Bronchial epithelial cell (primary cell): ENCODE results near the gene ZNF804B. TPM values are rescaled to one million over a fixed set of nuclear protein-coding genes. Genes with fewer than 3 reads are reported as not detected.
"Not testable (repeated sequence)": the region's sequence is repeated elsewhere in the genome, so short reads cannot be mapped to it uniquely, and the experiment has no call there.

Experiments used
- DNase-seq: peaks from one replicate; pipeline ENCODE4 v3.0.0-alpha.2; 2010; ENCODE audit warnings: low read depth
- FAIRE-seq: peaks from 2 replicates; lab custom pipeline; 2011; peaks lifted over from hg19 to GRCh38; lab: Jason Lieb, UNC
- H3K27me3 ChIP-seq: 2 replicates; pipeline ENCODE4 v1.5.1; 2011; ENCODE audit warnings: low read length; ENCODE audit not compliant: control insufficient read depth, insufficient read depth
- H3K36me3 ChIP-seq: 2 replicates; pipeline ENCODE4 v1.5.1; 2011; ENCODE audit warnings: low read length; ENCODE audit not compliant: control insufficient read depth, insufficient read depth
- H3K4me3 ChIP-seq: 2 replicates; pipeline ENCODE4 v1.5.1; 2011; ENCODE audit warnings: mild to moderate bottlenecking, low read depth, low read length, control low read depth
- total RNA-seq: library from RNA; depleted of rRNA; stranded (reverse); fragments of >200 nt; gene quantifications from 2 replicates; pipeline ENCODE4 v1.2.1, GENCODE V29; 2014
- TF ChIP-seq, protein P1 (sequence below): IDR thresholded peaks from 2 replicates; pipeline ENCODE4 v1.5.1; 2011; ENCODE audit warnings: mild to moderate bottlenecking, moderate library complexity, low read length, control low read depth, inconsistent platforms; ENCODE audit not compliant: insufficient read depth, severe bottlenecking

Gene ZNF804B
- total RNA-seq, 1 donor from 2014 or later, result not detected

DNA sequence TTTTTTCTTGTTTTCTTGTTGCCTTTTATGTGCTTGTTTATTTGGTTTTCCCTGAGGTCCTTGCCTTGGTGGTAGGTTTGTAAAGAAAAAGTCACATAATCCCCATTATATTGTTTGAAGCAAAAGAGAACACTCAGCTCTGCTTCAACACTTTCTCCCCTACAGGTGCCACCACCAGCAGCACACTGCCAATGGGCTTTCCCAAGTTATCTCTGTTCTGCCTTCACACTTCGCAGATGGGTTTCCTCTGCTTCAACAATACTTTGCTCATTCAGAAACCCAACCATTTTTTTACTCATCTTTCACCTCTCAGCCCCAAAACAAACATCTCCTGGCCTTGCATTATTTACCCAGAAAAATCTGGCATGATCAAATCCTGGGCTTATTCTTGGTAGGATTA, 411.1 kb downstream of the ZNF804B start:
- DNase-seq (no peak), FAIRE-seq (no peak)
- H3K36me3 ChIP-seq, result no peaks in the 10 kb centered on the region
- H3K27me3 ChIP-seq, result no peaks in the 10 kb centered on the region
- TF ChIP-seq, protein P1, sequence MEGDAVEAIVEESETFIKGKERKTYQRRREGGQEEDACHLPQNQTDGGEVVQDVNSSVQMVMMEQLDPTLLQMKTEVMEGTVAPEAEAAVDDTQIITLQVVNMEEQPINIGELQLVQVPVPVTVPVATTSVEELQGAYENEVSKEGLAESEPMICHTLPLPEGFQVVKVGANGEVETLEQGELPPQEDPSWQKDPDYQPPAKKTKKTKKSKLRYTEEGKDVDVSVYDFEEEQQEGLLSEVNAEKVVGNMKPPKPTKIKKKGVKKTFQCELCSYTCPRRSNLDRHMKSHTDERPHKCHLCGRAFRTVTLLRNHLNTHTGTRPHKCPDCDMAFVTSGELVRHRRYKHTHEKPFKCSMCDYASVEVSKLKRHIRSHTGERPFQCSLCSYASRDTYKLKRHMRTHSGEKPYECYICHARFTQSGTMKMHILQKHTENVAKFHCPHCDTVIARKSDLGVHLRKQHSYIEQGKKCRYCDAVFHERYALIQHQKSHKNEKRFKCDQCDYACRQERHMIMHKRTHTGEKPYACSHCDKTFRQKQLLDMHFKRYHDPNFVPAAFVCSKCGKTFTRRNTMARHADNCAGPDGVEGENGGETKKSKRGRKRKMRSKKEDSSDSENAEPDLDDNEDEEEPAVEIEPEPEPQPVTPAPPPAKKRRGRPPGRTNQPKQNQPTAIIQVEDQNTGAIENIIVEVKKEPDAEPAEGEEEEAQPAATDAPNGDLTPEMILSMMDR, result no peak
- H3K4me3 ChIP-seq, result no peak overlapping the region

DNA sequence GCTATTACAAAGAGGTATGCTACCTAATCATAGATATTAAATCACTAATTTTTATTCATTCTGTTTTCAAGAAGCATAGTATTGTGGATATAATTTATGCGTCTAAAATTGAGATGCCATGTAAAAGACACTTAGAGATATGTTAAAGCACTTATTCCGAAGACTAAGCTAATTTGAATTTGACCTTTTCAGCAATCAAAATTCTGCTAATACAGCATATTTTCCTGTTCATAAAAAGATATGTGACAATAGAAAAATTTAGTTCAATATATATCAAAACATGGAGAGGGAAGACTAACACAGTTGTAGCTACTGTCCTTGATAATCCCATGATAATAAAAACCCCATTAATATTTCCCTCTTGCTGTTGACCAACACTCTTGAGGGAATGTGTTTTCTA, 422.6 kb downstream of the ZNF804B start:
- TF ChIP-seq, protein P1, result no peak
- H3K4me3 ChIP-seq, result no peak overlapping the region
- DNase-seq (no peak), FAIRE-seq (no peak)
- H3K27me3 ChIP-seq, result no peaks in the 10 kb centered on the region
- H3K36me3 ChIP-seq, result no peaks in the 10 kb centered on the region

DNA sequence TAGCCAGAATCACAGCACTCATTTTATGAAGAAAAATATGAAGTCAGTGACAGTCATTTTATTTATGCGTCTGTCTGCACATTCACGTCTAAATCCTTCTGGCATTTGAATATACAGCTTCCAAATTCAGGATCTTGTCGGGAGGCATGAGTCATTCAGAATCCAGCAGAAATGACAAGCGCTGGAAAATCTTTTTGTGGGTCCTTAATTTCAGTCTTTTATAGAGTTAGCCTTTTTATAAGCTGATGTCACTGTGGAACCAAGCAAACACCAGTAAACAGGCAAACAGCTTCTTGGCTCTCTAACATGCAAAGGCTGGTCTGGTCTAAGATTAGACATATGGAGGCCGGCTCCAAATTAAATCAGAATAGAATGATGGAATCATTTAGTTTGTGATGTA, 424.2 kb downstream of the ZNF804B start:
- TF ChIP-seq, protein P1, result no peak
- no peaks in the 10 kb centered on the region for H3K36me3 ChIP-seq
- no peaks in the 10 kb centered on the region for H3K27me3 ChIP-seq
- FAIRE-seq, result no peak
- H3K4me3 ChIP-seq, result no peak overlapping the region
- no peak for DNase-seq

DNA sequence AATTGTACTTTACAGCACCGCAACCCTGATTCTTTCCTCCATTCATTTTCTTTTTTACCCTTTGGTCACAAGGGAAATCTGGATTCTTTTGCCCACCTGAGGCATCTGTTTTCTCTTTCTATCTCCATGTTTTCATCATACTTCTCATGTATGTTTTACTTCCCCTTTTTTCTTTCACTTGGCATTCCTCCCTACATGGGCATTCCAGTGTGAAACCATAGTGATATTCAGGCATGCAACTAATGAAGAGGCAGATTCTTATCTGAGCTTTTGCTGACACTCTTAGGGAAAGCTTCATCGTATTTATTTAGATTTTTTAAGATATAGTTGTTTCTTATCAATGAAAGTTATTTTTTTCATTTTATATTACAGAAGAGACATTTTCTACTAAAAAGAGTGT, 441.3 kb downstream of the ZNF804B start:
- Histone ChIP-seq H3K4me3 (no peak overlapping the region), H3K27me3 (no peaks in the 10 kb centered on the region), H3K36me3 (no peaks in the 10 kb centered on the region)
- FAIRE-seq (no peak), DNase-seq (no peak)
- TF ChIP-seq, protein P1, result no peak

DNA sequence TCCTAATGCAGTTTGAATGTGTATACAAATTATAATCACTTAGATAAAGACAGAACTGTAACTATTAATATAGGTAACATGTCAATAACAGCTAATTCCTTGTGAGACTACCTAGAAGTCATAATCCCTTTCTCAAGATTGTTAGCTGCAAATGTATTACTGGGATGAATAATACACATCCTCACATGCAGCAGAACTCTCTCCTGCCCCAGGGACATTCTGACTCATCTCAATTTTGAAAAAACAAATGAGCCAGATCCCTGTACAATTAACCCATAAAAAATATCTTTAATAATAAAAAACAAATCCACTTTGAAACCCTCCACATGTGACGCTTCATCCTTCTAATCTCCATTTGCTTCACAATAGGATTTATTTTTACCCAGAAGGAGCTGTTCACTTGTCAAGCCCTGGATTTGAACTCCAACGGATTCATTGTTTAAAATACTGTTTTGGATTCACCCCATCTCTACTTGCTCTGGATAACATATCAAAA, 464.4 kb downstream of the ZNF804B start:
- DNase-seq (peak; percentile 15), FAIRE-seq (no peak)
- Histone ChIP-seq H3K36me3 (no peaks in the 10 kb centered on the region), H3K4me3 (no peak overlapping the region), H3K27me3 (no peaks in the 10 kb centered on the region)
- TF ChIP-seq, protein P1, result no peak

DNA sequence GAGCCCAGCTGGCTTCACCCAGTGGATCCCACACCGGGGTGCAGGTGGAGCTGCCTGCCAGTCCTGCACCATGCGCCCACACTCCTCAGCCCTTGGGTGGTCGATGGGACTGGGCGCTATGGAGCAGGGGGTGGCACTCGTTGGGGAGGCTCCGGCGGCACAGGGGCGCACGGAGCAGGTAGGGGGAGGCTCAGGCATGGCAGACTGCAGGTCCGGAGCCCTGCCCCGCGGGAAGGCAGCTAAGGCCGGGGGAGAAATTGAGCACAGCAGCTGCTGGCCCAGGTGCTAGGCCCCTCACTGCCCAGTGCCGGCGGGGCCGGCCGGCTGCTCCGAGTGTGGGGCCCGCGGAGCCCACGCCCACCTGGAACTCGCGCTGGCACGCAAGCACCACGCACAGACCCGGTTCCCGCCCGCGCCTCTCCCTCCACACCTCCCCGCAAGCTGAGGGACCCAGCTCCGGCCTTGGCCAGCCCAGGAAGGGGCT, 469.2 kb downstream of the ZNF804B start:
- not testable (repeated sequence) for DNase-seq, H3K27me3 ChIP-seq, FAIRE-seq, H3K36me3 ChIP-seq, H3K4me3 ChIP-seq
